Right lobe of liver (tissue), 4 donors: ENCODE results near the gene SEC24A.

ENCODE experiments used
- POLR2A ChIP-seq: fragments of 450-650 bp; IDR thresholded peaks from one replicate; pipeline ENCODE4 v1.6.1; 2017; ENCODE audit warnings: antibody characterized with exemption, mild to moderate bottlenecking
- TF ChIP-seq, protein P1 (sequence below), 4 donors: fragments of 200-600 bp in 3 of 4; fragments of 450-650 bp in 1 of 4; IDR thresholded peaks; one replicate each; pipeline versions ENCODE4 v1.5.1 to v1.8.0; 2016 to 2022; ENCODE audit warnings: antibody characterized with exemption in 4 of 4, mild to moderate bottlenecking in 2 of 4
- donor health status: DM: no; HTN: no; CAD: no.
- donor health status: DM: no; HTN: no; CAD: no.
- donor health status: DM: no; HTN: yes; CAD: no.

DNA sequence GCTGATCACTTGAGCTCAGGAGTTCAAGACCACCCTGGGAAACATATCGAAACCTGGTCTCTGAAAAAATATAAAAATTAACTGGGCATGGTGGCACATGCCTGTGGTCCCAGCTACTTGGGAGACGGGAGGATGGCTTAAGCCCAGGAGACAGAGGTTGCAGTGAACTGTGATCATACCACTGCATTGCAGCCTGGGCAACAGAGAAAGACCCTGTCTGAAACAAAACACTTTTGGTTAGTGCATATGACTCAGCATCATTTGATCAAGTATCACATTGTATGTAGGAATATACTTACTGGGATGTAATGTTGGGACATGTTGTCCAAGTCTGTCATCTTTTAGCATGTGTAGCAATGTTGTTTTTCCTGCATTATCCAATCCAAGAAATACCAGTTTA, 28.0 kb upstream of the SEC24A start:
- TF ChIP-seq, protein P1, sequence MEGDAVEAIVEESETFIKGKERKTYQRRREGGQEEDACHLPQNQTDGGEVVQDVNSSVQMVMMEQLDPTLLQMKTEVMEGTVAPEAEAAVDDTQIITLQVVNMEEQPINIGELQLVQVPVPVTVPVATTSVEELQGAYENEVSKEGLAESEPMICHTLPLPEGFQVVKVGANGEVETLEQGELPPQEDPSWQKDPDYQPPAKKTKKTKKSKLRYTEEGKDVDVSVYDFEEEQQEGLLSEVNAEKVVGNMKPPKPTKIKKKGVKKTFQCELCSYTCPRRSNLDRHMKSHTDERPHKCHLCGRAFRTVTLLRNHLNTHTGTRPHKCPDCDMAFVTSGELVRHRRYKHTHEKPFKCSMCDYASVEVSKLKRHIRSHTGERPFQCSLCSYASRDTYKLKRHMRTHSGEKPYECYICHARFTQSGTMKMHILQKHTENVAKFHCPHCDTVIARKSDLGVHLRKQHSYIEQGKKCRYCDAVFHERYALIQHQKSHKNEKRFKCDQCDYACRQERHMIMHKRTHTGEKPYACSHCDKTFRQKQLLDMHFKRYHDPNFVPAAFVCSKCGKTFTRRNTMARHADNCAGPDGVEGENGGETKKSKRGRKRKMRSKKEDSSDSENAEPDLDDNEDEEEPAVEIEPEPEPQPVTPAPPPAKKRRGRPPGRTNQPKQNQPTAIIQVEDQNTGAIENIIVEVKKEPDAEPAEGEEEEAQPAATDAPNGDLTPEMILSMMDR (IDR thresholded peaks at IDR 0.05) = no peak
- TF ChIP-seq POLR2A = no peak
